Calu3 (cell line): Measurements from ENCODE around the gene GPR176. TPM values are rescaled to one million over a fixed set of nuclear protein-coding genes. Genes with fewer than 3 reads are reported as not detected.

Experiments used
- BruUV-seq: library from RNA; stranded (reverse); fragments of 400-500 nt; replicated peaks from 2 replicates; lab custom pipeline; 2021; lab: Mats Ljungman, UMichigan
- CTCF ChIA-PET: fragments of 300-600 bp; sonication (Branson Sonifier 250); formaldehyde crosslinking; loops from one replicate; lab custom pipeline; 2022; ENCODE audit warnings: antibody characterized with exemption; lab: Charles Lee
- DNase-seq: peaks from one replicate; pipeline ENCODE4 v3.0.0; 2022
- H3K27ac Mint-ChIP-seq: one replicate; pipeline ENCODE4 v1.8.0; 2022; ENCODE audit warnings: mixed read lengths; ENCODE audit not compliant: unreplicated experiment
- H3K27me3 Mint-ChIP-seq: one replicate; pipeline ENCODE4 v1.8.0; 2022; ENCODE audit warnings: mixed read lengths; ENCODE audit not compliant: unreplicated experiment
- H3K36me3 Mint-ChIP-seq: one replicate; pipeline ENCODE4 v1.8.0; 2022; ENCODE audit warnings: mild to moderate bottlenecking, moderate library complexity, mixed read lengths; ENCODE audit not compliant: insufficient read depth, unreplicated experiment
- H3K4me1 Mint-ChIP-seq: one replicate; pipeline ENCODE4 v1.8.0; 2022; ENCODE audit warnings: mild to moderate bottlenecking, low read depth, mixed read lengths; ENCODE audit not compliant: unreplicated experiment
- H3K4me3 Mint-ChIP-seq: one replicate; pipeline ENCODE4 v1.8.0; 2022; ENCODE audit warnings: mild to moderate bottlenecking, low read depth, moderate library complexity, mixed read lengths; ENCODE audit not compliant: unreplicated experiment
- H3K9me3 Mint-ChIP-seq: one replicate; pipeline ENCODE4 v1.8.0; 2022; ENCODE audit warnings: low read depth, mixed read lengths; ENCODE audit not compliant: unreplicated experiment
- intact Hi-C: fragments of 100-400 bp; cut with micrococcal nuclease; formaldehyde crosslinking; loops from one replicate; pipeline ENCODE4 v1.10.0; 2022; ENCODE audit not compliant: unreplicated experiment
- total RNA-seq: library from RNA; stranded (reverse); gene quantifications from 2 replicates; pipeline ENCODE4 v1.2.3, GENCODE V29; 2022
- TF ChIP-seq, protein P1 (sequence below): fragments of 200-600 bp; IDR thresholded peaks from one replicate; pipeline ENCODE4 v1.8.0; 2022; ENCODE audit warnings: antibody characterized with exemption; ENCODE audit not compliant: unreplicated experiment

Gene GPR176
- total RNA-seq, 1 experiment from 2014 or later = 10.2 TPM

DNA sequence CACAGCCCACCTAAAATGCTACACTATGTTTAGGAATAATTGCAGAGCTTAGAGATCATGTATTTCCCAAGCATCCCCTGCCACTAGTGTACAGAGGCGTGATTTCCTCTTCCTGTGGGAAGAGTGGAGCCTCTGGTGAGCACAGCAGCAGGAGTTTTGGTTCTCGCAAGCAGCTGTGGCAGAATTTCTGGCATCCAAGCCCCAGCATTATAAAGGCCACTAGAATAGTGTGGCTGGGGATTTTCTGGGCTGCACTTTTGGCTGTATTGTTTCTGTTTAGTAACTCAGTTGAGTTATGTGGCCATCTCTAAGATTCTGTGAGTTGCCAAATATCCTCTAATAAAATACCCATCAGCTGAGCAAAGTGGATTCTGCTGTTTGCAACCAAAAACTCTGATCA, 64.7 kb downstream of the GPR176 start:
- CTCF ChIA-PET = no interaction called here
- H3K36me3 Mint-ChIP-seq = no peaks in the 10 kb centered on the region
- BruUV-seq = no TSS peak
- no peaks in the 10 kb centered on the region for H3K27me3 Mint-ChIP-seq
- H3K9me3 Mint-ChIP-seq = no peaks in the 10 kb centered on the region
- no peak for DNase-seq
- TF ChIP-seq, protein P1, sequence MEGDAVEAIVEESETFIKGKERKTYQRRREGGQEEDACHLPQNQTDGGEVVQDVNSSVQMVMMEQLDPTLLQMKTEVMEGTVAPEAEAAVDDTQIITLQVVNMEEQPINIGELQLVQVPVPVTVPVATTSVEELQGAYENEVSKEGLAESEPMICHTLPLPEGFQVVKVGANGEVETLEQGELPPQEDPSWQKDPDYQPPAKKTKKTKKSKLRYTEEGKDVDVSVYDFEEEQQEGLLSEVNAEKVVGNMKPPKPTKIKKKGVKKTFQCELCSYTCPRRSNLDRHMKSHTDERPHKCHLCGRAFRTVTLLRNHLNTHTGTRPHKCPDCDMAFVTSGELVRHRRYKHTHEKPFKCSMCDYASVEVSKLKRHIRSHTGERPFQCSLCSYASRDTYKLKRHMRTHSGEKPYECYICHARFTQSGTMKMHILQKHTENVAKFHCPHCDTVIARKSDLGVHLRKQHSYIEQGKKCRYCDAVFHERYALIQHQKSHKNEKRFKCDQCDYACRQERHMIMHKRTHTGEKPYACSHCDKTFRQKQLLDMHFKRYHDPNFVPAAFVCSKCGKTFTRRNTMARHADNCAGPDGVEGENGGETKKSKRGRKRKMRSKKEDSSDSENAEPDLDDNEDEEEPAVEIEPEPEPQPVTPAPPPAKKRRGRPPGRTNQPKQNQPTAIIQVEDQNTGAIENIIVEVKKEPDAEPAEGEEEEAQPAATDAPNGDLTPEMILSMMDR = no peak
- intact Hi-C loops = no loop called here
- H3K27ac Mint-ChIP-seq = no peak overlapping the region
- no peaks in the 10 kb centered on the region for H3K4me1 Mint-ChIP-seq
- no peak overlapping the region for H3K4me3 Mint-ChIP-seq

DNA sequence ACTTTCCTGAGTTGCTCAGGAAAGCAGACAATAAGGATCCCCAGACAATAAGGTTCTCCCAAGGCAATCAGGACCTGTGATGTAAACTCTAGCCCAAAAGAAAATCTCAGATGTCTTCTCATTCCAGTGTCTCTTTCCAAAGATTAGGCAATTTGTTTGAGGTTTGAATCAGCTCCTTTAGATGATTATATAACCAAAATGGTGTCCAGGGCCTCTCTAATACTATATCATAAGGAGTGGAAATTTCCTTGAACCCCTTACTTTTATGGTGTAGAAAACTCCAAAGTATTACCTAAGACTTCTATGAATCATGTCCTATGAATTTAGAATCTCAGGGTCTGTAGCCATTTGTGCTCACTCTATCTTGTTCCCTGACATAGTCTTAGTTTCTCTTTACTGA, 65.9 kb downstream of the GPR176 start:
- H3K9me3 Mint-ChIP-seq = no peaks in the 10 kb centered on the region
- BruUV-seq = no TSS peak
- DNase-seq = no peak
- no peaks in the 10 kb centered on the region for H3K4me1 Mint-ChIP-seq
- no peaks in the 10 kb centered on the region for H3K27me3 Mint-ChIP-seq
- H3K27ac Mint-ChIP-seq = no peak overlapping the region
- CTCF ChIA-PET = no interaction called here
- intact Hi-C loops = no loop called here
- TF ChIP-seq, protein P1 = no peak
- no peaks in the 10 kb centered on the region for H3K36me3 Mint-ChIP-seq
- no peak overlapping the region for H3K4me3 Mint-ChIP-seq

DNA sequence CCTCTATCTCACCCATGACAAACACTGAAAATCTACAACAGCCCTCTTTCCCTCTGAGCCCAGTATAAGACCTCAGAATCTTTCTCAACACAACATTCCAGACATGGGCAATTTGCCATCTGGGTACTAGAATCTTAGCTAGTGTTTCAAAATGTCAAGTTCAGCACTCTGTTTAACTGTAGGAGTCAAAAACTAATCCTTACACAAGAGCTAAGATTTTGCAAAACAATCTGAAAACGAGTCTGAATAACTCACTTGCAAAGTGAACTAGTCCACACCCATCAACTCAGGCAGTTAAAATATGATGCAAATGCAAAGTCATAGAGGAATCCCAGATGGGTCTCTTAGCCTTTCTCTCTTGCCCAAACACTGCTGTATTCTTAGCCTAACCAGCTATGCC, 67.8 kb downstream of the GPR176 start:
- Mint-ChIP-seq H3K9me3 (no peaks in the 10 kb centered on the region), H3K36me3 (no peaks in the 10 kb centered on the region), H3K27ac (no peak overlapping the region), H3K4me3 (no peak overlapping the region), H3K4me1 (no peaks in the 10 kb centered on the region), H3K27me3 (no peaks in the 10 kb centered on the region)
- intact Hi-C loops = no loop called here
- CTCF ChIA-PET = no interaction called here
- TF ChIP-seq, protein P1 = no peak
- BruUV-seq = no TSS peak
- no peak for DNase-seq

DNA sequence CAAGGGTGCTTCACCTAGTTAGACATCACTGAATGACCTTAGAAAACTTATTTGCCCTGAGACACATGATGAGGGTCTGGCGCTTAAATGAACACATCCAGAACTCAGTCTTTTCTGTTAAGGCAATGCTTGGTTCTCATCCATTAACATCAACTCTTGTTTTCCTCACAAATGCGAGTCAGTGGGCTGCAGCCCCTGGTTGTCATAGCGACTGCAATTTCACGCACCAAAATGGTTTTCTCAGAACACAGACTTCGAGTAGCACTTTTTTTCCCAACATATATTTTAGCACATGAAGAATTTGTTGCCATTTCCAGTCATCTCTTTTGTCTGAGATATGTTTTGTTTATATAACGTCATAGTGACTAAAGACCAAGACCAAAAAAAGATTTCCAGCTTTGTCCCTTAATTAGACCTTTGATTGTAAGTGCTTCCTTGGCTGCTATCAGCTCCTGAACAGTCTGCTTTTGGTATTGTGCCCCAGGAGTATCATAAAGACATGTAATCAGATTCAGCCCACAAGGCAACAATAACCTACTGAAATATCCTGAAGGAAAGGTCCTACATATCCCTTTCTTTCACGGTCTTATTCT, 68.5 kb downstream of the GPR176 start:
- Mint-ChIP-seq H3K27me3 (no peaks in the 10 kb centered on the region), H3K4me3 (no peak overlapping the region), H3K4me1 (no peaks in the 10 kb centered on the region), H3K9me3 (no peaks in the 10 kb centered on the region), H3K36me3 (no peaks in the 10 kb centered on the region), H3K27ac (no peak overlapping the region)
- BruUV-seq = no TSS peak
- TF ChIP-seq, protein P1 = no peak
- no peak for DNase-seq
- intact Hi-C loops = no loop called here
- CTCF ChIA-PET = interaction anchor here (0.6 kb wide), 1 partner anchor 135 kb away, joined by 3 read pairs; no protein-coding TSS in a partner anchor
